GM12873 (cell line): Measurements from ENCODE around the gene PITRM1.

Source experiments
- TF ChIP-seq, protein P1 (sequence below): IDR thresholded peaks from 2 replicates; pipeline ENCODE4 v1.5.1; 2012; ENCODE audit warnings: low read depth, mild to moderate bottlenecking, moderate library complexity, low read length, control low read depth; ENCODE audit not compliant: insufficient read depth; ENCODE audit errors: missing control alignments

PITRM1 gene, protein sequence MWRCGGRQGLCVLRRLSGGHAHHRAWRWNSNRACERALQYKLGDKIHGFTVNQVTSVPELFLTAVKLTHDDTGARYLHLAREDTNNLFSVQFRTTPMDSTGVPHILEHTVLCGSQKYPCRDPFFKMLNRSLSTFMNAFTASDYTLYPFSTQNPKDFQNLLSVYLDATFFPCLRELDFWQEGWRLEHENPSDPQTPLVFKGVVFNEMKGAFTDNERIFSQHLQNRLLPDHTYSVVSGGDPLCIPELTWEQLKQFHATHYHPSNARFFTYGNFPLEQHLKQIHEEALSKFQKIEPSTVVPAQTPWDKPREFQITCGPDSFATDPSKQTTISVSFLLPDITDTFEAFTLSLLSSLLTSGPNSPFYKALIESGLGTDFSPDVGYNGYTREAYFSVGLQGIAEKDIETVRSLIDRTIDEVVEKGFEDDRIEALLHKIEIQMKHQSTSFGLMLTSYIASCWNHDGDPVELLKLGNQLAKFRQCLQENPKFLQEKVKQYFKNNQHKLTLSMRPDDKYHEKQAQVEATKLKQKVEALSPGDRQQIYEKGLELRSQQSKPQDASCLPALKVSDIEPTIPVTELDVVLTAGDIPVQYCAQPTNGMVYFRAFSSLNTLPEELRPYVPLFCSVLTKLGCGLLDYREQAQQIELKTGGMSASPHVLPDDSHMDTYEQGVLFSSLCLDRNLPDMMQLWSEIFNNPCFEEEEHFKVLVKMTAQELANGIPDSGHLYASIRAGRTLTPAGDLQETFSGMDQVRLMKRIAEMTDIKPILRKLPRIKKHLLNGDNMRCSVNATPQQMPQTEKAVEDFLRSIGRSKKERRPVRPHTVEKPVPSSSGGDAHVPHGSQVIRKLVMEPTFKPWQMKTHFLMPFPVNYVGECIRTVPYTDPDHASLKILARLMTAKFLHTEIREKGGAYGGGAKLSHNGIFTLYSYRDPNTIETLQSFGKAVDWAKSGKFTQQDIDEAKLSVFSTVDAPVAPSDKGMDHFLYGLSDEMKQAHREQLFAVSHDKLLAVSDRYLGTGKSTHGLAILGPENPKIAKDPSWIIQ

DNA sequence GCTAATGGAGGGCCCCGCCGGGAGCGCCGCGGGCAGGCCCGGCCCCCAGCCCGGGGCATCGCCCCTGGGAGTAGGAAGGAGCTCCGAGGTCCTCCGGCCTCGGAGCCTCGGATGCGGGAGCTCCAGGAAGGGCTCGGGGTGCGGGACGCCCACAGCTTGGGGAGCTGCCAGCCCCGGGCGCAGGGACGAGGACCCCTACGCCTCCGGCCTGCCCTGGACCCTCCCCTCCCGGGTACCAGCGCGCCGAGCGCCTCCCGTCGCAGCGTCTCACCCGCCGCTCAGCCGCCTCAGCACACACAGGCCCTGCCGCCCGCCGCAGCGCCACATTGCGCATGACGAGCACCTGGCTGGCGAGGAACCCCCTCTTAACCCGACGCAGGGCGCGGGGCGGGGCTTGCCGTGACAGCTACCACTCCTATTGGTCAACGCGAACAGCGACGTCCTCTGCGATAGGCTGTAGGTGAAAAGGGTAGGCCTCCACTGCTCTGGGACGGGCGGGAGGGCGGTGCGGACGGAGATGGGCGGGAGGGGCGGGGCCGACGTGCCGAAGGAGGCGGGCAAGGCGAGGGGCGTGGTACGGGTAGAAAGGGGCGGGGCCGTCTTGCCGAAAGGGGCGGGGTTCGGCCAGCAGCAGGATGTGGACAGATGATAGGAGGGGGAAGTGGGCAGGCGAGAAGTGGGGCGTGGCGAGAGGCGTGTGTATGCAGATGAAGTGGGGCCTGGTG, at the start of gene PITRM1:
TSS of gene PITRM1 (minus strand) at position 337 of the 725 bp plus-strand sequence. CDS start at position 327, 10 bp downstream.
- TF ChIP-seq, protein P1, sequence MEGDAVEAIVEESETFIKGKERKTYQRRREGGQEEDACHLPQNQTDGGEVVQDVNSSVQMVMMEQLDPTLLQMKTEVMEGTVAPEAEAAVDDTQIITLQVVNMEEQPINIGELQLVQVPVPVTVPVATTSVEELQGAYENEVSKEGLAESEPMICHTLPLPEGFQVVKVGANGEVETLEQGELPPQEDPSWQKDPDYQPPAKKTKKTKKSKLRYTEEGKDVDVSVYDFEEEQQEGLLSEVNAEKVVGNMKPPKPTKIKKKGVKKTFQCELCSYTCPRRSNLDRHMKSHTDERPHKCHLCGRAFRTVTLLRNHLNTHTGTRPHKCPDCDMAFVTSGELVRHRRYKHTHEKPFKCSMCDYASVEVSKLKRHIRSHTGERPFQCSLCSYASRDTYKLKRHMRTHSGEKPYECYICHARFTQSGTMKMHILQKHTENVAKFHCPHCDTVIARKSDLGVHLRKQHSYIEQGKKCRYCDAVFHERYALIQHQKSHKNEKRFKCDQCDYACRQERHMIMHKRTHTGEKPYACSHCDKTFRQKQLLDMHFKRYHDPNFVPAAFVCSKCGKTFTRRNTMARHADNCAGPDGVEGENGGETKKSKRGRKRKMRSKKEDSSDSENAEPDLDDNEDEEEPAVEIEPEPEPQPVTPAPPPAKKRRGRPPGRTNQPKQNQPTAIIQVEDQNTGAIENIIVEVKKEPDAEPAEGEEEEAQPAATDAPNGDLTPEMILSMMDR: no peak

DNA sequence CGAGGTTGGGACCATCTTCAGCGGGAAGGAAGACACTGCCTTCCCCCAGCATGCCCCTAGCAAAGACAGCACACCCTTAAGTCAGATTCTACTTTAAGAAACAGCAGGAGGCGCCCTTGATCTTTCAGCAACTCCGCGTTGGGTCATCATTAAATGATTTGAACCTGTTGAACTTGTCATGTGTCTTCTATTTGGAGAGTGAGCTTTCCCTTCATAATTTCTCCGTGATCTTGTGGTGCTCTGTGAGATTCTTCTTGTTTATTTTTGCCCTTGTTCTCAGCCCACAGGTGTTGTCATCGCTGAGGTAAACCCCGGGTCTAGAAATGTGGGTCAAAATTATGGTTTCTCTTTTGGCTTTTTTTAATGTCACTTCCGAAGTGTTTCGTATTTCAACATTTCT, 49.5 kb upstream of the PITRM1 start:
- TF ChIP-seq, protein P1: peak; percentile 29

DNA sequence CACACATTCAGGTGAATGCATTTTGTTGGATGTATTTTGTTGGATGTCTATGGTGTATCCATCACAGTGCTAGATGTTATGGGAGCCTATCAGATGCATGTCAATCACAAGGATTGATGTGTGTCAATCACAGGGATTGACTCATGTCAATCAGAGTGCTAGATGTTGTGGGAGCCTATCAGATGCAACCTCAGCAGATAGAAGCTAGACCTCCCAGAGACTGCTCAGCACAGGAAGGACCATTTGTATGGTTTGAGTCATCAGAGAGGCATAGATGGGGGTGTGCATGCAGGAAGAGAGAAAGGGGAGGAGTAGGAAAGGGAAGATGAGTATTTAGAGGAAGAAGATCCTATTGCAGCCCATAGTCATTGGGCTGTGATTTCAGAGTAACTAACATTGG, 48.3 kb upstream of the PITRM1 start:
- TF ChIP-seq, protein P1: no peak

DNA sequence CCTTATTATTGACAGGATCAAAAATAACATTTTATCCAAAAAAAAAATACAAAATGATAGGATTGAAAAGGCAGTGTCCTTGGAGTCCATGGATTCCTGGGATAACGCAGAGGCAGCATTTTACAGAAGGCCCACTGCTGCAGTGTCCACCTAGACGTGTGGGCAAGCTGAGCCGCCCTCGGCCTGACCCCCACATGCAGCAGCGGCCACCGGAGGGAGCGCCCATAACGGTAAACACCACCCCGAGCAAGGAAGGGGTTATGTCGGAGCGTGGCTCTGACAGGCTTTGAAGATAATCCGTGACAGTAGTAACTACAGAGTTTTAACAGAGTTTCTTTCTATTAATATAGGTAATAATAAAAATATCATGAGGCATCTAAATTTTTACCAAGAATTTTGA, 45.3 kb upstream of the PITRM1 start:
- TF ChIP-seq, protein P1: no peak

DNA sequence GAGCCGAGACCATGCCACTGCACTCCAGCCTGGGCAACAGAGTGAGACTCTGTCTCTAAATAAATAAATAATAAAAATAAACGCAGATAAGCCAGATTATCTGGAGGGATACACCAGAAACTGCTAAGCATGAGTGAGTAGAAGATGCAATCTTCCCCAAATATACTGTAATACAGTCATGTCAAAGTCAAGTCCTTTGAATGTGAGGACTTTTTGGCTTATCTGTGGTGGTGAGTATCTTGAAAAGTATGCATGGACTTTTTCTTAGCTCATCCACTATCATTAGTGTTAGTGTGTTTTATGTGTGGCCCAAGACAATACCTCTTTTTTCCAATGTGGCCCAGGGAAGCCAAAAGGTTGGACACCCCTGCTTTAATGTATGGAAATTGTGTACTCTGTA, 44.7 kb upstream of the PITRM1 start:
- TF ChIP-seq, protein P1: no peak

DNA sequence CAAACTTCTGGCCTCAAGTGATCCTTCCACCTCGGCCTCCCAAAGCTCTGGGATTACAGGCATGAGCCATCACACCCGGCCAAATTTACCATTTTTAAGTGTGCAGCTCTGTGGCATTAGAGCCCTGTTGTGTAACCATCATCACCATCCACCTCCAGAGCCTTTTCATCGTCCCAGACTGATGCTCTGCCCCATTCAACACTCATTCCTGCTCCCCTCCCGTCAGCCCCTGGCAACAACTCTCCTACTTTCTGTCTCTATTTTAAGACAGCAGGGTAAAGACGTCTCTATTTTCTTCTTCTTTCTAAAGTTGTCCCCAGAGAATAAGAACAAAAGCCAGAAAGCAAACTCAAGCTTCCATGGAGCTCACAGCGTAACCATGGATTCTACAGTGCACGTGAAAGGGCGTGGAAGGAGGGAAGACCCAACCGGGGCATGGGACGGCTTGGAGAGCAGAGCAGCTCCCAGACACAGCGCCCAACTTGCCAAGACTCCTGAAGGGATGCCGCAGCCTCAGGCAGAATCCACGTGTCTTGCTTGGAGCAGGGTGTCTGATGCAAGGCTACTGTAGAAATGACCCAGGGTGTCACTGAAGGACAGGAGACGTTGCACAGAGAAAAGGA, 42.7 kb upstream of the PITRM1 start:
- TF ChIP-seq, protein P1: no peak
